Astrocyte (in vitro differentiated cells and primary cell): ENCODE measurements around the gene CHAF1B. TPM values are rescaled to one million over a fixed set of nuclear protein-coding genes. Genes with fewer than 3 reads are reported as not detected.

ENCODE experiments used
- DNase-seq: peaks from one replicate; pipeline ENCODE4 v3.0.0-alpha.2; 2010; ENCODE audit warnings: low read depth
- FAIRE-seq: peaks from 2 replicates; lab custom pipeline; 2011; peaks lifted over from hg19 to GRCh38; lab: Jason Lieb, UNC
- H2AFZ ChIP-seq: 2 replicates; pipeline ENCODE4 v1.6.0; 2012; ENCODE audit warnings: low read depth, low read length, inconsistent platforms
- H3K27ac ChIP-seq: 2 replicates; pipeline ENCODE4 v1.5.1; 2011; ENCODE audit warnings: low read depth, low read length, inconsistent platforms
- H3K27me3 ChIP-seq: 2 replicates; pipeline ENCODE4 v1.6.0; 2011; ENCODE audit warnings: low read length, inconsistent platforms; ENCODE audit not compliant: insufficient read depth
- H3K36me3 ChIP-seq: 2 replicates; pipeline ENCODE4 v1.5.1; 2011; ENCODE audit warnings: low read length, inconsistent platforms; ENCODE audit not compliant: insufficient read depth
- H3K4me1 ChIP-seq: 2 replicates; pipeline ENCODE4 v1.5.1; 2011; ENCODE audit warnings: low read length, inconsistent platforms; ENCODE audit not compliant: insufficient read depth
- H3K4me2 ChIP-seq: 2 replicates; pipeline ENCODE4 v1.6.0; 2012; ENCODE audit warnings: low read length, inconsistent platforms
- H3K4me3 ChIP-seq: 2 replicates; pipeline ENCODE4 v1.5.1; 2011; ENCODE audit warnings: low read depth, mild to moderate bottlenecking, low read length, inconsistent platforms; ENCODE audit not compliant: insufficient read depth
- H3K79me2 ChIP-seq: 2 replicates; pipeline ENCODE4 v1.6.0; 2012; ENCODE audit warnings: mild to moderate bottlenecking, low read length, inconsistent platforms; ENCODE audit not compliant: insufficient read depth
- H3K9ac ChIP-seq: 2 replicates; pipeline ENCODE4 v1.6.0; 2012; ENCODE audit warnings: mild to moderate bottlenecking, low read length, inconsistent platforms
- H3K9me3 ChIP-seq: 2 replicates; pipeline ENCODE4 v1.5.1; 2012; ENCODE audit warnings: low read depth, mild to moderate bottlenecking, low read length, inconsistent platforms; ENCODE audit not compliant: insufficient read depth
- H4K20me1 ChIP-seq: 2 replicates; pipeline ENCODE4 v1.6.0; 2012; ENCODE audit warnings: low read length, inconsistent platforms; ENCODE audit not compliant: insufficient read depth
- H3K27ac Mint-ChIP-seq: one replicate; pipeline ENCODE4 v1.8.0; 2021; ENCODE audit warnings: mild to moderate bottlenecking, mixed read lengths; ENCODE audit not compliant: unreplicated experiment
- H3K27me3 Mint-ChIP-seq: one replicate; pipeline ENCODE4 v1.8.0; 2021; ENCODE audit warnings: low read depth, mixed read lengths; ENCODE audit not compliant: unreplicated experiment
- H3K36me3 Mint-ChIP-seq: one replicate; pipeline ENCODE4 v1.8.0; 2021; ENCODE audit warnings: low read depth, mixed read lengths; ENCODE audit not compliant: unreplicated experiment
- H3K4me1 Mint-ChIP-seq: one replicate; pipeline ENCODE4 v1.8.0; 2021; ENCODE audit warnings: low read depth, mixed read lengths; ENCODE audit not compliant: unreplicated experiment
- H3K4me3 Mint-ChIP-seq: one replicate; pipeline ENCODE4 v1.8.0; 2021; ENCODE audit warnings: mild to moderate bottlenecking, moderate library complexity, mixed read lengths; ENCODE audit not compliant: unreplicated experiment
- H3K9me3 Mint-ChIP-seq: one replicate; pipeline ENCODE4 v1.8.0; 2021; ENCODE audit warnings: mild to moderate bottlenecking, mixed read lengths; ENCODE audit not compliant: unreplicated experiment
- EZH2 ChIP-seq: IDR thresholded peaks from 2 replicates; pipeline ENCODE4 v1.6.1; 2012; ENCODE audit warnings: mild to moderate bottlenecking, low read length, inconsistent platforms; ENCODE audit not compliant: insufficient read depth
- total RNA-seq: library from RNA; stranded (reverse); gene quantifications from 2 replicates; pipeline ENCODE4 v1.2.1, GENCODE V29; 2021
- TF ChIP-seq, protein P1 (sequence below): IDR thresholded peaks from 2 replicates; pipeline ENCODE4 v1.5.1; 2011; ENCODE audit warnings: low read depth, mild to moderate bottlenecking, inconsistent platforms, low read length, moderate library complexity; ENCODE audit not compliant: insufficient read depth

The CHAF1B gene
- total RNA-seq, 1 donor from 2014 or later = 2.8 TPM

DNA sequence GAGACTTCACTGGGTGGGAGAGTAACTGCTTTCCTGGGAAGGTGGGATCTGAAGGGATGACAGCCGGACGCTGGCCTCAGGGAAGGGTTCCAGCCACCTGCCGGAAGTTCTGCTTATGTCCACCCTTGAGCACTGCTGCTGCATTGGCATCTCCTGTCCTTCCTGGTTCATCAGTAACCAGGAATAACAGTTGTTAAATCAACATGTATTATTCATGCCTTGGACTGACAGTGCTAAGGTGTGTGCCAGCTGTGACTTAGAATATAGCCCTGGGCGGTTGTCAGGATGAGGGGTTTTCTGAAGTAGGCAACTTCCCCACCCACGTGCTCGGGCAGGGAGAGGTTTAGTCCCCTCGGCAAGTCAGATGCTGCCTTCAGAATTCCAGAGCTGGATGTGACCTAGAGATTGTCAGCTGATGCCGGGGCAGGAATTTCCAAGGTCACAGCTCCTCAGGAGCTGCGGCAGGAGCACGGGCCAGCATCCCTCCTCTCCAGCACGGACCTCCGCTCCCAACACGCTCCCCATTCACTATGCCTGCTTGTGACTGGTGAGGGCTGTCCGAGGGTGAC, 76.8 kb downstream of the CHAF1B start:
- TF ChIP-seq, protein P1, sequence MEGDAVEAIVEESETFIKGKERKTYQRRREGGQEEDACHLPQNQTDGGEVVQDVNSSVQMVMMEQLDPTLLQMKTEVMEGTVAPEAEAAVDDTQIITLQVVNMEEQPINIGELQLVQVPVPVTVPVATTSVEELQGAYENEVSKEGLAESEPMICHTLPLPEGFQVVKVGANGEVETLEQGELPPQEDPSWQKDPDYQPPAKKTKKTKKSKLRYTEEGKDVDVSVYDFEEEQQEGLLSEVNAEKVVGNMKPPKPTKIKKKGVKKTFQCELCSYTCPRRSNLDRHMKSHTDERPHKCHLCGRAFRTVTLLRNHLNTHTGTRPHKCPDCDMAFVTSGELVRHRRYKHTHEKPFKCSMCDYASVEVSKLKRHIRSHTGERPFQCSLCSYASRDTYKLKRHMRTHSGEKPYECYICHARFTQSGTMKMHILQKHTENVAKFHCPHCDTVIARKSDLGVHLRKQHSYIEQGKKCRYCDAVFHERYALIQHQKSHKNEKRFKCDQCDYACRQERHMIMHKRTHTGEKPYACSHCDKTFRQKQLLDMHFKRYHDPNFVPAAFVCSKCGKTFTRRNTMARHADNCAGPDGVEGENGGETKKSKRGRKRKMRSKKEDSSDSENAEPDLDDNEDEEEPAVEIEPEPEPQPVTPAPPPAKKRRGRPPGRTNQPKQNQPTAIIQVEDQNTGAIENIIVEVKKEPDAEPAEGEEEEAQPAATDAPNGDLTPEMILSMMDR = no peak
- TF ChIP-seq EZH2 = no peak
- FAIRE-seq (no peak), DNase-seq (no peak)
- Histone ChIP-seq H3K79me2 (peaks cover 8% of the 10 kb centered on the region), H3K4me1 (peaks cover 19% of the 10 kb centered on the region), H4K20me1 (no peaks in the 10 kb centered on the region), H3K9ac (no peak overlapping the region), H3K4me2 (no peak overlapping the region), H3K4me3 (no peak overlapping the region), H3K27ac (no peak overlapping the region), H3K9me3 (no peaks in the 10 kb centered on the region), H3K27me3 (no peaks in the 10 kb centered on the region), H3K36me3 (no peaks in the 10 kb centered on the region), H2AFZ (no peak overlapping the region)
- Mint-ChIP-seq H3K27me3 (peaks cover 3% of the 10 kb centered on the region), H3K27ac (no peak overlapping the region), H3K4me1 (peaks cover 19% of the 10 kb centered on the region), H3K36me3 (peaks cover 7% of the 10 kb centered on the region), H3K4me3 (no peak overlapping the region), H3K9me3 (peaks cover 2% of the 10 kb centered on the region)

DNA sequence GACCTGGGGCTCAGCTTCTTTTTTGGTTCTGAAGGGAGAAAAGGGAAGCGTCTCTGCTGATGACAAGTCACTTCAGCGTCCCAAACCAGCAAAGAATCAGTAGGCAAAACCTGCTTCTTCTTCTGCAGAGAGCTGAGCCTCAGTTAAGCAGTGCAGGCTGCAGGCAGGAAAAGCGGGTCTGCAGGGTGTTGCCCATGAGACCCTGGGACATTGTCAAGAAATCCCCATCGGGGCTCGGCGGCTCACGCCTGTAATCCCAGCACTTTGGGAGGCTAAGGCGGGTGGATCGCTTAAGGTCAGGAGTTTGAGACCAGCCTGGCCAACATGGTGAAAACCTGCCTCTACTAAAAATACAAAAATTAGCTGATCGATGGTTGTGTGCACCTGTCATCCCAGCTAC, 78.0 kb downstream of the CHAF1B start:
- Histone ChIP-seq H4K20me1 (no peaks in the 10 kb centered on the region), H3K79me2 (peaks cover 8% of the 10 kb centered on the region), H3K9me3 (no peaks in the 10 kb centered on the region), H3K27ac (no peak overlapping the region), H3K4me3 (no peak overlapping the region), H3K9ac (no peak overlapping the region), H3K4me1 (peaks cover 19% of the 10 kb centered on the region), H3K27me3 (no peaks in the 10 kb centered on the region), H3K36me3 (no peaks in the 10 kb centered on the region), H3K4me2 (no peak overlapping the region), H2AFZ (no peak overlapping the region)
- Mint-ChIP-seq H3K27me3 (peaks cover 3% of the 10 kb centered on the region), H3K4me1 (peaks cover 17% of the 10 kb centered on the region), H3K27ac (no peak overlapping the region), H3K4me3 (no peak overlapping the region), H3K36me3 (peaks cover 7% of the 10 kb centered on the region), H3K9me3 (peaks cover 2% of the 10 kb centered on the region)
- TF ChIP-seq, protein P1 = no peak
- no peak for TF ChIP-seq EZH2
- FAIRE-seq = no peak
- no peak for DNase-seq

DNA sequence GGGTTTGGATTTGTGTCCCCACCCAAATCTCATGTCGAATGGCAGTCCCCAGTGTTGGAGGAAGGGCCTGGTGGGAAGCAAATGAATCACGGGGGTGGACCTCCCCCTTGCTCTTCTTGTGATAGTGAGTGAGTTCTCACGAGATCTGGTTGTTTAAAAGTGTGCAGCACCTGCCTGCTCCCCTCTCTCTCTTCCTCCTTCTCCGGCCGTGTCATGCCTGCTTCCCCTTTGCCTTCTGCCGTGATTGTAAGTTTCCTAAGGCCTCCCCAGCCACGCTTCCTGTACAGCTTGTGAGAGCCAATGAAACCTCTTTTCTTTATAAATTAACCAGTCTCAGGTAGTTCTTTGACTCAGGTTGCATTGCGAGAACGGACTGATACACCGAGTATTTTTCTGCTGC, 78.8 kb downstream of the CHAF1B start:
- Histone ChIP-seq H3K27me3 (no peaks in the 10 kb centered on the region), H3K79me2 (peaks cover 8% of the 10 kb centered on the region), H3K9ac (no peak overlapping the region), H3K9me3 (no peaks in the 10 kb centered on the region), H3K4me3 (no peak overlapping the region), H2AFZ (no peak overlapping the region), H3K4me2 (no peak overlapping the region), H3K36me3 (no peaks in the 10 kb centered on the region), H3K4me1 (peaks cover 19% of the 10 kb centered on the region), H4K20me1 (no peaks in the 10 kb centered on the region), H3K27ac (no peak overlapping the region)
- Mint-ChIP-seq H3K4me1 (peaks cover 16% of the 10 kb centered on the region), H3K4me3 (no peak overlapping the region), H3K27ac (no peak overlapping the region), H3K36me3 (peaks cover 7% of the 10 kb centered on the region), H3K27me3 (peaks cover 3% of the 10 kb centered on the region), H3K9me3 (peaks cover 2% of the 10 kb centered on the region)
- no peak for FAIRE-seq
- TF ChIP-seq EZH2 = no peak
- TF ChIP-seq, protein P1 = no peak
- DNase-seq = no peak
